Liver (tissue), 9 donors: ENCODE measurements around the gene FKBP1B. TPM values are rescaled to one million over a fixed set of nuclear protein-coding genes. Genes with fewer than 3 reads are reported as not detected.

Experiments used
- DNase-seq: peaks from one replicate; pipeline ENCODE4 v3.0.0-alpha.2; 2017; ENCODE audit warnings: low spot score
- H3K27ac ChIP-seq, 2 donors: one replicate each; pipeline ENCODE4 v1.7.0; 2013; ENCODE audit warnings: inconsistent platforms in 2 of 2, low read length in 2 of 2, control low read depth in 1 of 2, low read depth in 1 of 2, mild to moderate bottlenecking in 1 of 2
- H3K27me3 ChIP-seq, 4 donors: one replicate each; pipeline versions ENCODE4 v1.6.1 to v1.7.0; 2013; ENCODE audit warnings: low read length in 3 of 4, inconsistent platforms in 1 of 4, mild to moderate bottlenecking in 1 of 4, moderate library complexity in 1 of 4; ENCODE audit not compliant: control insufficient read depth in 4 of 4, insufficient read depth in 4 of 4
- H3K36me3 ChIP-seq, 4 donors: one replicate each; pipeline versions ENCODE4 v1.6.1 to v1.7.0; 2013; ENCODE audit warnings: low read length in 3 of 4, mild to moderate bottlenecking in 3 of 4, low read depth in 1 of 4, moderate library complexity in 1 of 4; ENCODE audit not compliant: control insufficient read depth in 4 of 4, insufficient read depth in 3 of 4
- H3K4me1 ChIP-seq, 4 donors: one replicate each; pipeline versions ENCODE4 v1.6.1 to v1.7.0; 2013; ENCODE audit warnings: low read length in 3 of 4, mild to moderate bottlenecking in 3 of 4, moderate library complexity in 1 of 4; ENCODE audit not compliant: control insufficient read depth in 4 of 4, insufficient read depth in 4 of 4
- H3K4me3 ChIP-seq, 3 donors: one replicate each; pipeline versions ENCODE4 v1.6.1 to v1.7.0; 2013; ENCODE audit warnings: low read length in 3 of 3, control low read depth in 1 of 3, low read depth in 1 of 3, mild to moderate bottlenecking in 1 of 3
- H3K9ac ChIP-seq, 2 donors: one replicate each; pipeline ENCODE4 v1.7.0; 2013; ENCODE audit warnings: low read length in 2 of 2, mild to moderate bottlenecking in 2 of 2, moderate library complexity in 2 of 2, control low read depth in 1 of 2, low read depth in 1 of 2
- H3K9me3 ChIP-seq, 4 donors: one replicate each; pipeline versions ENCODE4 v1.6.1 to v1.7.0; 2013; ENCODE audit warnings: low read length in 3 of 4; ENCODE audit not compliant: control insufficient read depth in 4 of 4
- CTCF ChIP-seq: fragments of 150-350 bp; IDR thresholded peaks from 2 replicates; pipeline ENCODE4 v1.5.1; 2017; ENCODE audit warnings: improper control_type of control experiment, low read depth, low read length; ENCODE audit not compliant: missing input control
- EGR1 ChIP-seq, 2 donors: IDR thresholded peaks; 2 replicates each; pipeline ENCODE4 v1.6.1; 2016 to 2018; ENCODE audit warnings: antibody characterized with exemption in 2 of 2, low read depth in 2 of 2
- FOXA1 ChIP-seq: IDR thresholded peaks from 2 replicates; pipeline ENCODE4 v1.6.1; 2016; ENCODE audit warnings: antibody characterized with exemption
- HNF4A ChIP-seq, 2 donors: conservative IDR thresholded peaks; 2 replicates each; pipeline ENCODE4 v1.6.1; 2016; ENCODE audit warnings: antibody characterized with exemption in 2 of 2, mild to moderate bottlenecking in 2 of 2
- HNF4G ChIP-seq: IDR thresholded peaks from 2 replicates; pipeline ENCODE4 v1.6.1; 2016; ENCODE audit warnings: antibody characterized with exemption
- JUND ChIP-seq, 2 donors: IDR thresholded peaks; 2 replicates each; pipeline ENCODE4 v1.6.1; 2016; ENCODE audit warnings: antibody characterized with exemption in 2 of 2
- MAX ChIP-seq: IDR thresholded peaks from 2 replicates; pipeline ENCODE4 v1.6.1; 2016; ENCODE audit warnings: antibody characterized with exemption
- RAD21 ChIP-seq, 2 donors: IDR thresholded peaks; 2 replicates each; pipeline ENCODE4 v1.6.1; 2016; ENCODE audit warnings: antibody characterized with exemption in 2 of 2, mild to moderate bottlenecking in 2 of 2
- REST ChIP-seq: IDR thresholded peaks from 2 replicates; pipeline ENCODE4 v1.6.1; 2016; ENCODE audit warnings: antibody characterized with exemption, mild to moderate bottlenecking
- RXRA ChIP-seq, 2 donors: IDR thresholded peaks; 2 replicates each; pipeline ENCODE4 v1.6.1; 2017 to 2018; ENCODE audit warnings: antibody characterized with exemption in 2 of 2, mild to moderate bottlenecking in 1 of 2
- SP1 ChIP-seq: IDR thresholded peaks from 2 replicates; pipeline ENCODE4 v1.6.1; 2018; ENCODE audit warnings: antibody characterized with exemption, mild to moderate bottlenecking
- TAF1 ChIP-seq: conservative IDR thresholded peaks from 2 replicates; pipeline ENCODE4 v1.6.1; 2016; ENCODE audit warnings: antibody characterized with exemption, mild to moderate bottlenecking
- YY1 ChIP-seq: IDR thresholded peaks from 2 replicates; pipeline ENCODE4 v1.6.1; 2016; ENCODE audit warnings: antibody characterized with exemption, mild to moderate bottlenecking
- ZBTB33 ChIP-seq: IDR thresholded peaks from 2 replicates; pipeline ENCODE4 v1.6.1; 2016; ENCODE audit warnings: antibody characterized with exemption
- WGBS: extraction: QIAGEN DNeasy Blood & Tissue Kit; methylation state at CpG from one replicate; pipeline ENCODE4 v1.1.7; 2013; 5-methylcytosine and 5-hydroxymethylcytosine counted together
- polyA plus RNA-seq, 2 donors: library from polyadenylated mRNA; stranded (reverse) in 1 of 2; unstranded in 1 of 2; fragments of 200-250 nt in 1 of 2; fragments of >200 nt in 1 of 2; fragmentation: Nextera tagmentation in 1 of 2; extraction: Ambion mirVana in 1 of 2; gene quantifications; one replicate each; pipeline versions ENCODE4 v1.2.1 to v1.2.3, GENCODE V29; 2013 to 2015
- total RNA-seq, 2 donors: library from RNA; depleted of rRNA; stranded (reverse); fragments of >200 nt; gene quantifications; one replicate each; pipeline ENCODE4 v1.2.3, GENCODE V29; 2014
- donor health status: healthy.
- donor health status: healthy.
- donor health status: healthy.
- donor health status: healthy.
- donor health status: healthy.

Gene FKBP1B
- total and polyA plus RNA-seq, 4 donors: 3.6 to 23.6 (median 11.5) TPM

GRCh38 chr2:24076849-24077534, 27.5 kb downstream of the FKBP1B start:
- TF ChIP-seq RAD21 (IDR thresholded peaks at IDR 0.05): no peak
- TF ChIP-seq HNF4A (conservative IDR thresholded peaks at IDR 0.05): no peak
- TF ChIP-seq TAF1: no peak
- TF ChIP-seq EGR1 (IDR thresholded peaks at IDR 0.05; ENCODE audit: low read depth in 2 of 2): no peak
- no peak for TF ChIP-seq HNF4G
- TF ChIP-seq MAX: no peak
- no peak for TF ChIP-seq FOXA1
- TF ChIP-seq YY1: no peak
- no peak for TF ChIP-seq ZBTB33
- no peak for TF ChIP-seq RXRA (IDR thresholded peaks at IDR 0.05)
- TF ChIP-seq SP1: no peak
- TF ChIP-seq CTCF: no peak
- DNase-seq: no peak
- Histone ChIP-seq H3K4me1 (peaks cover 1 to 22% (median 9%) of the 10 kb centered on the region in 4 donors), H3K9me3 (no peaks in the 10 kb centered on the region), H3K4me3 (peak overlapping the region; percentile 55 to 81 (median 55)), H3K36me3 (peaks cover 0 to 18% (median 10%) of the 10 kb centered on the region in 4 donors), H3K9ac (no peak overlapping the region), H3K27ac (peak overlapping the region; percentile 74 to 86), H3K27me3 (no peaks in the 10 kb centered on the region)
- 11% methylated on average over 41 of the region's 41 CpGs for WGBS

- peak; percentile 46 for DNase-seq
- Histone ChIP-seq H3K9me3 (no peaks in the 10 kb centered on the region), H3K4me3 (peak overlapping the region in 1 of 3 donors; percentile 55), H3K36me3 (peaks cover 0 to 13% (median 8%) of the 10 kb centered on the region in 4 donors), H3K27ac (peak overlapping the region; percentile 74 to 86), H3K9ac (no peak overlapping the region), H3K27me3 (no peaks in the 10 kb centered on the region), H3K4me1 (peaks cover 1 to 25% (median 9%) of the 10 kb centered on the region in 4 donors)
- TF ChIP-seq CTCF: no peak
- no peak for TF ChIP-seq RAD21 (IDR thresholded peaks at IDR 0.05)
- TF ChIP-seq YY1: no peak
- TF ChIP-seq EGR1 (IDR thresholded peaks at IDR 0.05; ENCODE audit: low read depth in 2 of 2): no peak
- TF ChIP-seq HNF4A (conservative IDR thresholded peaks at IDR 0.05): no peak
- TF ChIP-seq ZBTB33: no peak
- TF ChIP-seq MAX: no peak
- no peak for TF ChIP-seq HNF4G
- TF ChIP-seq REST: no peak
- no peak for TF ChIP-seq RXRA (IDR thresholded peaks at IDR 0.05)
- no peak for TF ChIP-seq JUND (IDR thresholded peaks at IDR 0.05)
- 47% methylated on average over 9 of the region's 9 CpGs for WGBS
Measured at GRCh38 chr2:24077535-24077877, 28.0 kb downstream of the FKBP1B start.
